Vagina (tissue), 2 donors: ENCODE results near the gene FGF2. TPM values are rescaled to one million over a fixed set of nuclear protein-coding genes. Genes with fewer than 3 reads are reported as not detected.

ENCODE experiments used
- DNase-seq, 2 donors: peaks; one replicate each; pipeline ENCODE4 v3.0.0-alpha.2; 2017; ENCODE audit errors: extremely low spot score in 2 of 2
- H3K27ac ChIP-seq: fragments of 200-600 bp; sonication (generic); one replicate; pipeline ENCODE4 v1.5.1; 2019
- H3K27me3 ChIP-seq: fragments of 200-600 bp; sonication (generic); one replicate; pipeline ENCODE4 v1.5.1; 2019
- H3K36me3 ChIP-seq, 2 donors: fragments of 200-600 bp; sonication (generic); one replicate each; pipeline ENCODE4 v1.5.1; 2017 to 2019
- H3K4me1 ChIP-seq: fragments of 200-600 bp; sonication (generic); one replicate; pipeline ENCODE4 v1.5.1; 2019
- H3K4me3 ChIP-seq, 2 donors: fragments of 200-600 bp; sonication (generic); 1 replicate in 1 of 2; 2 replicates in 1 of 2; pipeline ENCODE4 v1.5.1; 2016 to 2019
- H3K9me3 ChIP-seq: fragments of 200-600 bp; sonication (generic); one replicate; pipeline ENCODE4 v1.5.1; 2019
- POLR2A ChIP-seq, 2 donors: fragments of 450-650 bp; IDR thresholded peaks; one replicate each; pipeline ENCODE4 v1.6.1; 2017; ENCODE audit warnings: antibody characterized with exemption in 2 of 2, mild to moderate bottlenecking in 2 of 2, moderate library complexity in 2 of 2
- POLR2AphosphoS5 ChIP-seq, 2 donors: sonication (generic); formaldehyde crosslinking; IDR thresholded peaks; one replicate each; pipeline ENCODE4 v1.9.0; 2017; ENCODE audit warnings: antibody characterized with exemption in 2 of 2, mild to moderate bottlenecking in 2 of 2, low read depth in 1 of 2; ENCODE audit not compliant: insufficient read depth in 1 of 2
- intact Hi-C: fragments of 100-400 bp; cut with DNase I; formaldehyde crosslinking; loops from one replicate; pipeline ENCODE4 v1.15.1; 2023
- total RNA-seq: library from RNA; depleted of rRNA; stranded (reverse); fragments of >200 nt; gene quantifications from one replicate; pipeline ENCODE4 v1.2.3, GENCODE V29; 2016
- TF ChIP-seq, protein P1 (sequence below), 3 experiments: fragments of 450-650 bp in 2 of 3; fragments of 200-600 bp in 1 of 3; sonication (generic) in 1 of 3; IDR thresholded peaks; one replicate each; pipeline ENCODE4 v1.5.1; 2017 to 2019; ENCODE audit warnings: antibody characterized with exemption in 3 of 3, mild to moderate bottlenecking in 2 of 3, moderate library complexity in 2 of 3

The FGF2 gene
- total RNA-seq, 1 donor from 2014 or later, result 12.0 TPM

DNA sequence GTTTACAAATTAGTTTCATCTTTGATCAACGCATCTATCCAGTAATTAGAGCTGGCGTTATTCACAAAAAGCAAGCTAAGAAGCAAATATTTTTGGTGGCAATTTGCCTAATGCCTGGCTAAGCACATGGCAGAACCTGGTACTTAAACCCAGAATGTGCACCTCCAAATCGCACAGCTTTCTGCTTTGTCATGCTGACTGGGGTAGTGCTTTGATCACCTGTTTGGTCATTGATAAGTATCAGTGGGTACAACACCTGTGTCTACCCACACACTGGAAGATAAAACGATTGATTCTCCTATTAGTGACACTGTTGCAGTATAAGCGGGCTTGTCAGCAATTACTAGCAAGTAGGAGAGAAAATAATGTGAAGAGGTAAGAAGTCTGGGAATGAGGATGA, 93.8 kb downstream of the FGF2 start:
- no peak for DNase-seq
- TF ChIP-seq POLR2A (IDR thresholded peaks at IDR 0.05) (no peak), POLR2AphosphoS5 (IDR thresholded peaks at IDR 0.05; ENCODE audit: insufficient read depth in 1 of 2, low read depth in 1 of 2) (no peak)
- TF ChIP-seq, protein P1, sequence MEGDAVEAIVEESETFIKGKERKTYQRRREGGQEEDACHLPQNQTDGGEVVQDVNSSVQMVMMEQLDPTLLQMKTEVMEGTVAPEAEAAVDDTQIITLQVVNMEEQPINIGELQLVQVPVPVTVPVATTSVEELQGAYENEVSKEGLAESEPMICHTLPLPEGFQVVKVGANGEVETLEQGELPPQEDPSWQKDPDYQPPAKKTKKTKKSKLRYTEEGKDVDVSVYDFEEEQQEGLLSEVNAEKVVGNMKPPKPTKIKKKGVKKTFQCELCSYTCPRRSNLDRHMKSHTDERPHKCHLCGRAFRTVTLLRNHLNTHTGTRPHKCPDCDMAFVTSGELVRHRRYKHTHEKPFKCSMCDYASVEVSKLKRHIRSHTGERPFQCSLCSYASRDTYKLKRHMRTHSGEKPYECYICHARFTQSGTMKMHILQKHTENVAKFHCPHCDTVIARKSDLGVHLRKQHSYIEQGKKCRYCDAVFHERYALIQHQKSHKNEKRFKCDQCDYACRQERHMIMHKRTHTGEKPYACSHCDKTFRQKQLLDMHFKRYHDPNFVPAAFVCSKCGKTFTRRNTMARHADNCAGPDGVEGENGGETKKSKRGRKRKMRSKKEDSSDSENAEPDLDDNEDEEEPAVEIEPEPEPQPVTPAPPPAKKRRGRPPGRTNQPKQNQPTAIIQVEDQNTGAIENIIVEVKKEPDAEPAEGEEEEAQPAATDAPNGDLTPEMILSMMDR (IDR thresholded peaks at IDR 0.05), result no peak
- Histone ChIP-seq H3K4me1 (peaks cover 24% of the 10 kb centered on the region), H3K27me3 (no peaks in the 10 kb centered on the region), H3K27ac (no peak overlapping the region), H3K9me3 (no peaks in the 10 kb centered on the region), H3K36me3 (no peaks in the 10 kb centered on the region), H3K4me3 (no peak overlapping the region)
- intact Hi-C loops, result loop anchor here (5.0 to 10.0 kb wide), 2 partner anchors 93 to 186 kb away; partner anchors contain the start of genes BBS12 and FGF2

DNA sequence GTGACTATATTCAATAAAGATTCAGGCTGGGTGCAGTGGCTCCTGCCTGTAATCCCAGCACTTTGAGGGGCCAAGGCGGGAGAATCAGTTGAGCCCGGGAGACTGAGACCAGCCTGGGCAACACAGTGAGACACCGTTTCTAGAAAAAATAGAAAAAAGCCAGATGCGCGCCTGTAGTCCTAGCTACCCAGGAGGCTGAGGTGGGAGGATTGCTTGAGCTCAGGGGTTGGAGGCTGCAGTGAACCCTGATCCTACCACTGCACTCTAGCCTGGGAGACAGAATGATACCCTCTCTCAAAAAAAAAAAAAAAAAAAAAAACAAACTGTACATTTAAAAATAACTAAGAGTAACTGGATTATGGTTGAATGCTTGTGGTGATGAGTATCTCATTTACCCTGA, 94.7 kb downstream of the FGF2 start:
- H3K4me3 ChIP-seq, result peak overlapping the region; percentile 74 to 83
- peaks cover 24% of the 10 kb centered on the region for H3K4me1 ChIP-seq
- no peak for TF ChIP-seq POLR2AphosphoS5 (IDR thresholded peaks at IDR 0.05; ENCODE audit: insufficient read depth in 1 of 2, low read depth in 1 of 2)
- no peak for TF ChIP-seq POLR2A (IDR thresholded peaks at IDR 0.05)
- TF ChIP-seq, protein P1 (IDR thresholded peaks at IDR 0.05), result no peak
- peak overlapping the region; percentile 82 for H3K27ac ChIP-seq
- intact Hi-C loops, result loop anchor here (5.0 to 10.0 kb wide), 2 partner anchors 94 to 186 kb away; partner anchors contain the start of genes BBS12 and FGF2
- no peak for DNase-seq
- no peaks in the 10 kb centered on the region for H3K36me3 ChIP-seq
- no peaks in the 10 kb centered on the region for H3K9me3 ChIP-seq
- no peaks in the 10 kb centered on the region for H3K27me3 ChIP-seq

DNA sequence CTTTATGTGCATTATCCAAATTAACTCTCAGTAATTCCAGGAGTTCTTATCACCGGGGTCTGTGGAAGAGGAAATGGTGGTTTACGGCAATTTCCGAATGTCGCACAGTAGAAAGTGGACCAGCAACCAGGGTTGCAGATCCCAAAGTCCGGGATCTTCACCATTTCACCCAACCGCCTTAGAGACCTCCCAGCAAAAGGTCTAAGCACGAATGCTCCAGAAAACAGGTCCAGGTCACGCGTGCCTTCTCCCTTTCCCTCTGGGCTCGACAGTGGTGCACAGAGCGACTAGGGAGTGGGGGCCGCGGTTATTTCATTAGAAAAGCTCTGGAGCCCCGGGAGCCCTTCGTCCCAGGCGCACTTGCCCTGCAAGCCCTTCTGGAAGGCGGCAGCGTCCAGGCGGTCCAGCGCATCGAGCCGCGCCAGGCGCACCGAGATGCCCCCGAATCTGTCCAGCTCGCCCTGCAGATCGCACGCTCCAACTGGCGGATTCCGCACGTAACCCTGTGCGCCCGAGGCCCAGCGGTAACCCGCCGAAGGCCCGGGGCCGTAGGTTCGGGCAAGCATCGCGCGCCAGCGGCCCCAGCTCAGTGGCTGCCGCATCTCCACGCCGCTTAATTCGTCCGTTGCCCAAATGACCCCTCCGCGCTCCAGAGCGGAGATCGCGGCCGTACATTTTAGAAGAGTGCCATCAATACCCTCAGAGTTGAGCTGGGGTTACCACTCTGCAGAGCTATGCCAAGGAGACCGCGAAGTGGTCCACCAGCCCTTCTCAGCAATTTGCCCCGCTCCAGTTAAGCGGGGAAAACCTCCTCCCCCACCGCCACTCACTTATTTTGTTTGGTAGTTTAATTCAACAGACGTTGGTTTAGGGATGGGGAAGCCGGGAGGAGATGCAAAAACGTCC, 95.6 kb downstream of the FGF2 start, which contains the start of gene NUDT6:
Gene NUDT6 (minus strand): TSS at position 627 of the 906 bp plus-strand sequence. CDS start 25 bp downstream, at position 602.
- Histone ChIP-seq H3K27me3 (no peaks in the 10 kb centered on the region), H3K27ac (peak within 1 kb of the TSS; percentile 82), H3K9me3 (no peaks in the 10 kb centered on the region), H3K36me3 (no peaks in the 10 kb centered on the region), H3K4me3 (peak within 1 kb of the TSS; percentile 74 to 83), H3K4me1 (peaks cover 24% of the 10 kb centered on the region)
- DNase-seq, result no peak
- intact Hi-C loops, result loop anchor here (5.0 to 10.0 kb wide), 2 partner anchors 95 to 187 kb away; partner anchors contain the start of genes BBS12 and FGF2
- TF ChIP-seq POLR2A (IDR thresholded peaks at IDR 0.05), result no peak
- peak in 1 of 2 donors; percentile 64 for TF ChIP-seq POLR2AphosphoS5 (IDR thresholded peaks at IDR 0.05; ENCODE audit: insufficient read depth in 1 of 2, low read depth in 1 of 2)

DNA sequence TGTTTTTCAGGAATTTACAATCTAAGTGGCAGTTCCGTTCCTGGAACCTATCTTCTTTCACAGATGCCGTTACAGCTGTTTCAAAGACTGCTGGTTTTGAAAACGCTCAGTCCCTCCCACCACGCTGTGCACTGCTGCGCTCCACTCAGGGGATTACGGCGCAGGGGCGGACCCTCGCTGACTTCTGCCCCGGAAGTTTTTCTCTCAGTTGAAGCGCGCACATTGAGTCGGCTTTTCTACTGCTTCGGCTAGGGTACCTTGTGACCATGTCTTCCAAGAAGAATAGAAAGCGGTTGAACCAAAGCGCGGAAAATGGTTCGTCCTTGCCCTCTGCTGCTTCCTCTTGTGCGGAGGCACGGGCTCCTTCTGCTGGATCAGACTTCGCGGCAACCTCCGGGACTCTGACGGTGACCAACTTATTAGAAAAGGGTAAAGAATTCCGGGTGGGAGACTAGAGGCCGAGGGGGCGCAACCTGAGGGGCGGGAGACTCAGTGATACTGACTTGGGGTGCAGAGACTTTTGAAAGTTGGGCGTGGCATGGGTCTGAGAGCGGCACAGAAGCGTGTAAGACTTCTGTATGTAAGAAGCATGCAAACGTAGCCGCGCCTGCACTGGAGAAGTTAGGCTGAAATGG, 96.4 kb downstream of the FGF2 start:
- Histone ChIP-seq H3K4me1 (peaks cover 24% of the 10 kb centered on the region), H3K9me3 (no peaks in the 10 kb centered on the region), H3K27ac (peak overlapping the region; percentile 82), H3K36me3 (no peaks in the 10 kb centered on the region), H3K4me3 (peak overlapping the region; percentile 74 to 83), H3K27me3 (no peaks in the 10 kb centered on the region)
- no peak for DNase-seq
- intact Hi-C loops, result loop anchor here (5.0 to 10.0 kb wide), 2 partner anchors 96 to 188 kb away; partner anchors contain the start of genes BBS12 and FGF2
- TF ChIP-seq POLR2AphosphoS5 (IDR thresholded peaks at IDR 0.05; ENCODE audit: insufficient read depth in 1 of 2, low read depth in 1 of 2) (peak; percentile 56 to 62), POLR2A (IDR thresholded peaks at IDR 0.05) (no peak)

DNA sequence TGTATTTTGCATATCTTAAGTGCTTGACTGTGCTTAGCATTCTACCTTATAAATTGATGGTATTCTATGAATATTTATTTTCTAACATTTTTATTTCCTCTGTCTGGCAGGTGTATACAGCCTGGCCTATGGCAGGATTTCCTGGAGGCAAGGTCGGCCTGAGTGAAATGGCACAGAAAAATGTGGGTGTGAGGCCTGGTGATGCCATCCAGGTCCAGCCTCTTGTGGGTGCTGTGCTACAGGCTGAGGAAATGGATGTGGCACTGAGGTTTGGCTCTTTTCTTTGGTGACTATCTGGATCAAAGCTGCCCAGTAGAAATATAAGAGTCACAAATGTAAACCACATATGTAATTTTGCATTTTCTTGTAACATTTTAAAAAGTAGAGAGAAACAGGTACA, 102.3 kb downstream of the FGF2 start:
- no peak for TF ChIP-seq POLR2A (IDR thresholded peaks at IDR 0.05)
- TF ChIP-seq, protein P1 (IDR thresholded peaks at IDR 0.05), result no peak
- no peak for TF ChIP-seq POLR2AphosphoS5 (IDR thresholded peaks at IDR 0.05; ENCODE audit: insufficient read depth in 1 of 2, low read depth in 1 of 2)
- Histone ChIP-seq H3K9me3 (no peaks in the 10 kb centered on the region), H3K36me3 (peaks cover 0 to 10% of the 10 kb centered on the region in 2 donors), H3K4me3 (no peak overlapping the region), H3K4me1 (peaks cover 8% of the 10 kb centered on the region), H3K27me3 (no peaks in the 10 kb centered on the region), H3K27ac (no peak overlapping the region)
- intact Hi-C loops, result loop anchor here (10.0 kb wide), 1 partner anchor 194 kb away; the partner anchor contains the start of gene BBS12
- DNase-seq, result no peak
